Medulla oblongata (tissue), 1 donor: Measurements from ENCODE around the gene CTXND1.
"Not testable (repeated sequence)": the region's sequence is repeated elsewhere in the genome, so short reads cannot be mapped to it uniquely, and the experiment has no call there.

Experiments
- DNase-seq: peaks from one replicate; pipeline ENCODE4 v3.0.0-alpha.2; 2015; ENCODE audit errors: extremely low spot score

Gene CTXND1

GRCh38 chr15:80159811-80160569 is 92.0 kb downstream of the CTXND1 start:
- DNase-seq = no peak

DNA sequence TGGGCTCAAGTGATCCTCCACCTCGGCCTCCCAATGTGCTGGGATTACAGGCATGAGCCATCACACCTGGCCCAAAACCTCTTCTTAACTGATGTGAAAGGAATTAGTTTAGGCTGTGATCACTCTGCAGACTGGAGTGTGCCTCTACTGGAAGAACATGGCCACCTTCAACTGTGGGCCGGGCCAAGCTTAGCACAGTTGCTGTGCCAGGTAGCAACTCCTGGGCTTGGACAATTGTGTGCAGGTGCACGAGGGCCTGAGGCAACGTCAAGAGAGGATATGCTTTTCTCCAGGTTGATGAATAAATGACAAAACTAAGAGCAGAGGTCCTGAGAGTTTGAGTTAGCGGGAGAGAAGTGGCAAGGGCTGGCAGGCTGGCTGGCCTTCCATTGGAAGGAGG is 92.7 kb downstream of the CTXND1 start:
- DNase-seq = no peak

GRCh38 chr15:80157215-80157614 is 94.8 kb downstream of the CTXND1 start:
- DNase-seq = no peak

DNA sequence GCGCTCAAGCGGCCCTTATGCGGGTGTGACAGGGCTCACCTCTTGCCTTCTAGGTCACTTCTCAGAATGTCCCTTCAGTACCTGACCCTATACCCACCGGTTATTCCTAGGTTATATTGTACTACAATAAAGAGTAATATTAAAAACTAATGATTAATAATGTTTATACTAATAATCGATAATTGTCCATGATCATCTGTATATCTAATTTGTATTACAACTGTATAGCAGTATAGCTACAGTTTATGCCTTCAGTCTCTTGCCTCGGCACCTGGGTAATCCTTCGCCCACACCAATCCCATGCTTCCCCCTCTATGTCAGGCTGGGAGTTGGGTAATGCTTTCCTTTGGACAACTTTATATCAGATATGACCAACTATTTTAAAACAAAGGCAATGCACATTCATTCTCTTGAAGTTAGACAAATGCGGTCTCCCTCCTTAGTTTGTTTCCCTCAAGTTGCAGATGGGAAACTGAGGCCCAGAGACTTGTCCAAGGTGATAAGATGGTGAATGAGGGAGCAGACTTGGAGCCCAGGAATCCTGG is 95.8 kb downstream of the CTXND1 start:
- no peak for DNase-seq

DNA sequence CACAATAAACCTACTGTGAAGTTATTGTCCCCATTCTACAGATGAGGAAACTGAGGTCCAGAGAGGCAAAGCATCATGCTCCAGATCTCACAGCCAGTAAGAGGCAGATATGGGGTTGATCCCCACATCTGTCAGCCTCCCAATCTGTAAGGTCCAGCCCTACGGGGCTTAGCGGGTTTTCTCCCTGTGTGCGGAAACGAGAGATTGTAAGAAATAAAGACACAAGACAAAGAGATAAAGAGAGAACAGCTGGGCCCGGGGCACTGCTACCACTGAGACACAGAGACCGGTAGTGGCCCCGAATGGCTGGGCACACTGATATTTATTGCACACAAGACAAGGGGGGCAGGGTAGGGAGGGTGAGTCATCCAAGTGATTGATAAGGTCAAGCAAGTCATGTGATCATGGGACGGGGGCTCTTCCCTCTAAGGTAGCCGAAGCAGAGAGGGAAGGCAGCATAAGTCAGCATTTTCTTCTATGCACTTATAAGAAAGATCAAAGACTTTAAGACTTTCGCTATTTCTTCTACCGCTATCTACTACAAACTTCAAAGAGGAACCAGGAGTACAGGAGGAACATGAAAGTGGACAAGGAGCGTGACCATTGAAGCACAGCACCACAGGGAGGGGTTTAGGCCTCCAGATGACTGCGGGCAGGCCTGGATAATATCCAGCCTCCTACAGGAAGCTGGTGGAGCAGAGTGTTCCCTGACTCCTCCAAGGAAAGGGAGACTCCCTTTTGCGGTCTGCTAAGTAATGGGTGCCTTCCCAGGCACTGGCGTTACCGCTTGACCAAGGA is 96.4 kb downstream of the CTXND1 start:
- not testable (repeated sequence) for DNase-seq

DNA sequence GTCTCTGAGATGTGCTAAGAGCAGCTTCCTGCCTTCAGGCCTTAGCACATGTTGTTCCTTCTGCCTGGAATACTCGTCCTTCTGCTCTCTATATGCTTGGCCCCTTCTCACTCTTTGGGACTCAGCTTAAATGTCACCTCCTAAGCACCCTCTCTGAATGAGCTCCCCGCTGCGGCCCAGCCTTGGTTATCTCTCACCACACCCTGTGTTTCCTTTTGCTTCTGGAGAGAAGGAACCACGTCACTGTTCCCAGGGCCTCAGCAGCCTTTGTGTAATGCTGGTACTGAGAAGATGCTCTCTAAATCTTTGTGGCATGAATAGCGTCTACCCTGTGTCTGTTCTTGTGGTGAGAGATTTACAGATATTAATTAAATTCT is 97.0 kb downstream of the CTXND1 start:
- DNase-seq = no peak

DNA sequence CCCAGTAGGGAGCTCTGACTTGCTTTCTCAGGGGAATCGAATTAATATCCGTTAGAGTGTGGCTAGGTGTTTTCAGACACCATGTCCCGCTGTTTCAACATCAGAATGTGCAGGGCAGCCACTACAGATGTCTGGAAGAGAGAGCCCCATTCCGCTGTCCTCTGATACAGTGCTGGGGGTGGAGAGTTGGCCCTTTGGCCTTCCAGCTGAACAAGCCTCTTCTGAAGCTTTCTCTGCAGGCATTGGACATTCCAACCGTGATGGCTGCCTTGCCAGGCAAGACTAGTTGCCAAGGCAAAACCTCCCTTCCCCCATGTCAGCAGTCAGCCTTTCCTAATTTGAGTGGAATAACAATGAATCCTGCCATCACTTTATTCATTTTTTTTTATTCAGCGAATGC is 97.7 kb downstream of the CTXND1 start:
- peak; percentile 37 for DNase-seq

- no peak for DNase-seq
These were observed 98.1 kb downstream of the CTXND1 start for GRCh38 chr15:80153900-80154299.

DNA sequence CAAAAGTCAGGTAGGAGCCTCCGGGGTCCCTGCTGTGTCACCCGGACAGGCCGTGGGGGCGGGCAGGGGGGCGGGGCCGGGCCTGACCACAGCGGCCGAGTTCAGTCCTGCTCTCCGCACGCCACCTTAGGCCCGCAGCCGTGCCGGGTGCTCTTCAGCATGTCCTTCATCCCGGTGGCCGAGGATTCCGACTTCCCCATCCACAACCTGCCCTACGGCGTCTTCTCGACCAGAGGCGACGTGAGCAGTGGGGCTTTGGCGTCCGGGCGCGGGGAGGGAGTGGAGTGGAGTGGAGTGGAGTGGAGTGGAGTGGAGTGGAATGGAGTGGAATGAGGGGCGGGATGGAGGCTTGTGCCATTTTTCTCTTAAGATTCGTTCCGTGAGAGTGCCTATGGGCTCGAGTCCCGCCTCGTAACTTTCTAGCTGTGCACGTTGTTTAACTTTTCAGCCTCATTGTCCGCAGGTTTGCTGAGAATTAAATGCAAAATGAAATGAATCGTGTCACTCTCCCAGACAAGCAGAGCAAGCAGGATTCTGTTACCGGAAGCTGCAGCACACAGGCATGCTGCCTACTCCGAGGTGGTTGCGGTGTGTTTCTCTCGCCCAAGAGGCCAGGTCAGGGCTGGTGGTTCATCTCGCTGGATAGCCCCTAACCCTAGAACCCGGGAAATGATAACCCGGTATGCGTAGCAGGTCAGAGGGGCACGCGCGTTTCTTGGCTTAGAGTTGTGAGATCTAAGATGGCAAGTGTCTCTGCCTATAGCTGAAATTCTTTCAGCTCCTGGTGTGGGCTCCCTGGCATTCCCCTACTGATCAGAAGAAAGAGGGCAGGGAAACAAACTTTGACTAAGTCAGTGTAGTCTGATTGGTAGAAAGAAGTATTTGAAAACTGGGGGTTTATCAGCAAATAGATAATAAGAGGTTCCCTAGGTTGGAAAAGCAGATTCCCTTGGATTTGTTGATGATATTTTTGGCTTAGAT is 98.8 kb downstream of the CTXND1 start, which contains the start of gene FAH:
FAH (plus strand) TSS at position 104 of the 981 bp plus-strand sequence; CDS start at position 160, 56 bp downstream.
- DNase-seq = peak; percentile 42

DNA sequence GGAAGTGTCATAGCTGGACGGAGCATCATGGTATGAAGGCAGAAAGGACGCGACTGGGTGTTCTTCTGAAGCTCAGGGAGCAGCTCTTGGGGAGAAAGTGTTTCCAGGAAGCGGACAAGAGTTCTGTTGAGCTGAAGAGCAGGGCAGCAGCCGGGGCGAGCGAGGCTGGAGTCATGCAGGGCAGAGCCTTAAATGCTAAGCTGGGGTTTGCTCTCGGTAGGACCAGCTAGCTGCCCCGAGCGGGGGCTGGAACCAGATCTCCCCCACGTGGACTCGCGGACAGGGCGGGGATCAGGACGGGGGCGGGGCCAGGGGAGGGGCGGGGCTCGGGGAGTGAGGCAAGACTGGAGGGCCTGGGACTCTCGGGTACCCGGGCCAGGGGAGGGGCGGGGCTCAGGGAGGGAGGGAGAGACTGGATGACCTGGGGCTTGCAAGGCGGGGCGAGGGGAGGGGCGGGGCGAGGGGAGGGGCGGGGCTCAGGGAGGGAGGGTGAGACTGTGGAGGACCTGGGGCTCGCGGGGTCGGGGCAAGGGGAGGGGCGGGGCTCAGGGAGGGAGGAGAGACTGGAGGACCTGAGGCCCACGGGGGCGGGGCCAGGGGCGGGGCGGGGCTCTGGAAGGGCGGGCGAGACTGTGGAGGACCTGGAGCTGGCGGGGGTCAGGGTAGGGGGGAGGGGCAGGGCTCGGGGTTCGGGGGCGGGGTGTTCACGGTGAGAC is 99.7 kb downstream of the CTXND1 start:
- peak; percentile 93 for DNase-seq

- DNase-seq = no peak
These were observed 100.4 kb downstream of the CTXND1 start for GRCh38 chr15:80151576-80151975.

DNA sequence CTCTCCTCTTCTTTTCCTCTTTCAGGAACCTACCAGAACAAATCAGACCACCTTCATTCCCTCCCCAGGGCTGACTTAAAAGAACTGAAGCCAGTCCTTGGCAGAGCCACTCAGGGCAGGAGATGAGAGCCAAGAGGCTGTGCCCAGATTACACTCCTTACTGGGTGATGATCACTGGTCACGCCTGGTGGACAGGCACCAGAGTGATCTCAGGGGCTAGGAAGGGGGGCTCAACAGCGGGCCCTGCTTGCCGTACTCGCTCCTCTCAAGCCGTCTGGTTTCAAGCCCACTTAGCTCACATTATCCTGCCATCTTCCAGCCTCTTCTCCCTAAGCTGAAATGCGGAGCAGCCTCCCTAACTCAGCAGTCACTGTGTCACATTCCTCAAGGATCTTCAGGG is 100.9 kb downstream of the CTXND1 start:
- peak; percentile 38 for DNase-seq
